Prostate gland (tissue), 2 donors: ENCODE data around the gene ZNF292. TPM values are rescaled to one million over a fixed set of nuclear protein-coding genes. Genes with fewer than 3 reads are reported as not detected.
"Not testable (repeated sequence)": the region's sequence is repeated elsewhere in the genome, so short reads cannot be mapped to it uniquely, and the experiment has no call there.

Source experiments
- DNase-seq: peaks from one replicate; pipeline ENCODE4 v3.0.0-alpha.2; 2019; ENCODE audit warnings: low spot score
- H3K27ac ChIP-seq, 2 donors: fragments of 200-600 bp; sonication (generic); 2 replicates each; pipeline ENCODE4 v1.5.1; 2017 to 2019
- H3K27me3 ChIP-seq: fragments of 200-600 bp; sonication (generic); replicated peaks from 2 replicates; pipeline ENCODE4 v1.5.1; 2019; ENCODE audit not compliant: insufficient read depth
- H3K36me3 ChIP-seq, 2 donors: fragments of 200-600 bp; sonication (generic); 1 replicate in 1 of 2; 2 replicates in 1 of 2; pipeline versions ENCODE4 v1.5.1 to v1.8.1; 2017 to 2019
- H3K4me1 ChIP-seq: fragments of 200-600 bp; sonication (generic); replicated peaks from 2 replicates; pipeline ENCODE4 v1.5.1; 2019
- H3K4me3 ChIP-seq, 2 donors: fragments of 200-600 bp; sonication (generic); 2 replicates each; pipeline ENCODE4 v1.5.1; 2017 to 2019
- H3K9me3 ChIP-seq: fragments of 200-600 bp; sonication (generic); 2 replicates; pipeline ENCODE4 v1.5.1; 2017
- POLR2A ChIP-seq: fragments of 450-650 bp; IDR thresholded peaks from one replicate; pipeline ENCODE4 v1.6.1; 2016; ENCODE audit warnings: antibody characterized with exemption, mild to moderate bottlenecking
- POLR2AphosphoS5 ChIP-seq: sonication (generic); formaldehyde crosslinking; IDR thresholded peaks from one replicate; pipeline ENCODE4 v1.6.1; 2017; ENCODE audit warnings: antibody characterized with exemption
- WGBS: methylation state at CpG from one replicate; pipeline ENCODE4 v1.1.5; 2018; 5-methylcytosine and 5-hydroxymethylcytosine counted together
- intact Hi-C: fragments of 100-400 bp; cut with DNase I; formaldehyde crosslinking; loops from one replicate; pipeline ENCODE4 v1.14.2; 2022
- total RNA-seq, 2 donors: library from RNA; depleted of rRNA; stranded (reverse); fragments of >200 nt; gene quantifications; one replicate each; pipeline ENCODE4 v1.1.0, GENCODE V29; 2016
- TF ChIP-seq, protein P1 (sequence below), 4 experiments: fragments of 200-600 bp in 2 of 4; fragments of 450-650 bp in 2 of 4; sonication (generic) in 2 of 4; IDR thresholded peaks; 1 replicate in 3 of 4; 2 replicates in 1 of 4; pipeline ENCODE4 v1.5.1; 2016 to 2019; ENCODE audit warnings: antibody characterized with exemption in 4 of 4, mild to moderate bottlenecking in 2 of 4, moderate library complexity in 2 of 4

Gene ZNF292
- total RNA-seq, 2 donors from 2014 or later: 28.0 to 49.0 TPM

DNA sequence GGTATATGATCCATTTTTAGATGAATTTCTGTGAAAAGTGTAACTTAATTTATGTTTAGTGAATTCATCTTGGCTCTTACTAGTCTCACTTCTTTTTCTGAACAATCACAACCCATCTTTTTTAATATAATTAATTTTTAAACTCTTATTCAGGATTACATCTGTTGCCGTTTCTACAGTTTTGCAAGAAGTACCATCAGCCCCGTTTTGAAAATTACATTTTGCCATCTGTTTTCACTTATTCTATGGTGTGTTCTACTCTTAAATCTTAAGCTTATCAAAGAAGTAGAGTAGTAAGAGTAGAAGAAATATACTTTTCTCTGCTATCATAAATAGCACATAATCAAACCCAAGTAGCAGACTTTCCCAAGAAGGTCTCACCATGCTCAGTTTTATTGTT is 70.1 kb downstream of the ZNF292 start:
- no peaks in the 10 kb centered on the region for H3K4me1 ChIP-seq
- no peak overlapping the region for H3K27ac ChIP-seq
- H3K36me3 ChIP-seq: no peaks in the 10 kb centered on the region
- WGBS: 88% methylated on average over 2 of the region's 2 CpGs
- DNase-seq: no peak
- no peaks in the 10 kb centered on the region for H3K27me3 ChIP-seq
- no peak overlapping the region for H3K4me3 ChIP-seq
- TF ChIP-seq, protein P1, sequence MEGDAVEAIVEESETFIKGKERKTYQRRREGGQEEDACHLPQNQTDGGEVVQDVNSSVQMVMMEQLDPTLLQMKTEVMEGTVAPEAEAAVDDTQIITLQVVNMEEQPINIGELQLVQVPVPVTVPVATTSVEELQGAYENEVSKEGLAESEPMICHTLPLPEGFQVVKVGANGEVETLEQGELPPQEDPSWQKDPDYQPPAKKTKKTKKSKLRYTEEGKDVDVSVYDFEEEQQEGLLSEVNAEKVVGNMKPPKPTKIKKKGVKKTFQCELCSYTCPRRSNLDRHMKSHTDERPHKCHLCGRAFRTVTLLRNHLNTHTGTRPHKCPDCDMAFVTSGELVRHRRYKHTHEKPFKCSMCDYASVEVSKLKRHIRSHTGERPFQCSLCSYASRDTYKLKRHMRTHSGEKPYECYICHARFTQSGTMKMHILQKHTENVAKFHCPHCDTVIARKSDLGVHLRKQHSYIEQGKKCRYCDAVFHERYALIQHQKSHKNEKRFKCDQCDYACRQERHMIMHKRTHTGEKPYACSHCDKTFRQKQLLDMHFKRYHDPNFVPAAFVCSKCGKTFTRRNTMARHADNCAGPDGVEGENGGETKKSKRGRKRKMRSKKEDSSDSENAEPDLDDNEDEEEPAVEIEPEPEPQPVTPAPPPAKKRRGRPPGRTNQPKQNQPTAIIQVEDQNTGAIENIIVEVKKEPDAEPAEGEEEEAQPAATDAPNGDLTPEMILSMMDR (IDR thresholded peaks at IDR 0.05): no peak
- no peak for TF ChIP-seq POLR2AphosphoS5
- TF ChIP-seq POLR2A: no peak
- no peaks in the 10 kb centered on the region for H3K9me3 ChIP-seq
- intact Hi-C loops: no loop called here

DNA sequence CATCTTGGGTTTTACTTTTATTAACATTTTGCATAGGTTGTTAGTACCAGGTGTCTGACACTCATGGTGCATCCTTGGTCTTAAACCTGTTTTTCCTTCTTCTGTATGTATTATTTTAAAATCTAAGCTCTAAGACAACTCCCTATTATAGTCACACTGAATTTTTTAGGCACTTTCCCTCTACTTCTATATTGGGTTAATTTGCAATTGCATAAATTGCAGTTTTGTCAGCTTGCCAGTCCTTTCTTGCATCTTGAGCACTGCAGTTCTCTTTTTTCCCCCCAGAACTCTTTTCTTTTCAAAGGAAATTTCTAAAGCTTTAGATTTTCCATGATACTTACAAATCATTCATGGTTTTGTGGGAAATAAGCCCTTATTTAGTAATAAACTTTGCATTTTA is 70.6 kb downstream of the ZNF292 start:
- TF ChIP-seq POLR2AphosphoS5 (no peak), POLR2A (no peak)
- TF ChIP-seq, protein P1 (IDR thresholded peaks at IDR 0.05): no peak
- intact Hi-C loops: no loop called here
- no peak overlapping the region for H3K27ac ChIP-seq
- no peaks in the 10 kb centered on the region for H3K36me3 ChIP-seq
- H3K27me3 ChIP-seq: no peaks in the 10 kb centered on the region
- no peak overlapping the region for H3K4me3 ChIP-seq
- no peaks in the 10 kb centered on the region for H3K4me1 ChIP-seq
- no peaks in the 10 kb centered on the region for H3K9me3 ChIP-seq
- DNase-seq: no peak

DNA sequence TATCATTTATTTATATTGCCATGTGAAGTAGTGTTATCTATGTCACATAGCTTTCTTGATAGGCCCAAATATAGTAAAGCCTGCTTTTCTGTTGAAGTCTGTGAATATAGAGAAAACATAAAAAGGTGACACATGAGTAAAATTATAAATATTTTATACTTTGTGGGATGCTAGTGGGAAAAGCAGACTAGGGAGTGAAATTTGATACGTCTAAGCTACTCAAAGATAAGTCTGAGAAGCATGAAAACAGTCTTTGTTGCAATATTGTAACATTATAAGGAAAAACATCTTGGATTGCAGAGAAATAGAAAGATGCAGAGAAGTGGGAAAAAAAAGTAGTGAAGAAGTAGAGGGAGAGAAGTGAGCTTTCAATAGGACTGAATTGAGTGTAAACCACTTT is 75.4 kb downstream of the ZNF292 start:
- no peaks in the 10 kb centered on the region for H3K27me3 ChIP-seq
- DNase-seq: no peak
- H3K9me3 ChIP-seq: no peaks in the 10 kb centered on the region
- no peaks in the 10 kb centered on the region for H3K36me3 ChIP-seq
- intact Hi-C loops: no loop called here
- H3K4me3 ChIP-seq: no peak overlapping the region
- 83% methylated on average over 1 of the region's 1 CpG for WGBS
- H3K27ac ChIP-seq: no peak overlapping the region
- TF ChIP-seq, protein P1 (IDR thresholded peaks at IDR 0.05): no peak
- TF ChIP-seq POLR2AphosphoS5 (no peak), POLR2A (no peak)
- no peaks in the 10 kb centered on the region for H3K4me1 ChIP-seq

DNA sequence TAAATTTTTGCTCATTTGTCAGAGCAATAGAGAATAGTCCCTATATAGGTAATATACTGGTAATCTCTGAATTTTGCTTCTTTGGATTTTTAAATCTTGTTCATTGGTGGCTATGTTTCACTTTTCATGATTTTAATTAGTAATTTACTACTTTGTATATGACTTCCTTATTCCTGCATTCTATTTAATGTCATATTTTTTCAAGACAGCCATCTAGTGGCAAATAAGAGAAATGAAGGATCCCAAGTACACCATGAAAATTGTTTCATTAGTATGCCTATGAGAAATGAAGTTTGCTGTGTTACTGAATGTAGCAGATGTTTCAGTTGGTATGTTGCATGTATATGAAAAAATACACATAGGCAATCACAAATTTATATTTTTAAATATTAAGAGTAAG is 82.4 kb downstream of the ZNF292 start:
- no peaks in the 10 kb centered on the region for H3K4me1 ChIP-seq
- no peak for TF ChIP-seq POLR2A
- no peak for TF ChIP-seq POLR2AphosphoS5
- TF ChIP-seq, protein P1 (IDR thresholded peaks at IDR 0.05): peak in 3 of 4 experiments; percentile 29 to 51 (median 42)
- intact Hi-C loops: loop anchor here (5.0 kb wide), 1 partner anchor 81 kb away; the partner anchor contains the start of gene ZNF292
- no peaks in the 10 kb centered on the region for H3K9me3 ChIP-seq
- no peak overlapping the region for H3K27ac ChIP-seq
- no peak overlapping the region for H3K4me3 ChIP-seq
- H3K27me3 ChIP-seq: no peaks in the 10 kb centered on the region
- H3K36me3 ChIP-seq: no peaks in the 10 kb centered on the region
- DNase-seq: no peak

DNA sequence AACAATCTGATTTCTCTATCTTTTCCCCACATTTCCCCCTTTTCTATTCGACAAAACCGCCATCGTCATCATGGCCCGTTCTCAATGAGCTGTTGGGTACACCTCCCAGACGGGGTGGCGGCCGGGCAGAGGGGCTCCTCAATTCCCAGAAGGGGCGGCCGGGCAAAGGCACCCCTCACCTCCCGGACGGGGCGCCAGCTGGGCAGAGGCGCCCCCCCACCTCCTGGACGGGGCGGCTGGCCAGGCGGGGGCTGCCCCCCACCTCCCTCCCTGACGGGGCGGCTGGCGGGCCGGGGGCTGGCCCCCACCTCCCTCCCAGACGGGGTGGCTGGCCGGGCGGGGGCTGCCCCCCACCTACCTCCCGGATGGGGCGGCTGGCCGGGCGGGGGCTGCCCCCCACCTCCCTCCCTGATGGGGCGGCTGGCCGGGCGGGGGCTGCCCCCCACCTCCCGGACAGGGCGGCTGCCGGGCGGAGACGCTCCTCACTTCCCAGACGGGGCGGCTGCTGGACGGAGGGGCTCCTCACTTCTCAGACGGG is 83.8 kb downstream of the ZNF292 start:
- H3K36me3 ChIP-seq, H3K9me3 ChIP-seq, H3K4me3 ChIP-seq, DNase-seq, H3K27me3 ChIP-seq, H3K27ac ChIP-seq, H3K4me1 ChIP-seq: not testable (repeated sequence)
- WGBS: 97% methylated on average over 28 of the region's 39 CpGs
- intact Hi-C loops: loop anchor here (5.0 kb wide), 1 partner anchor 82 kb away; the partner anchor contains the start of gene ZNF292
